ENCODE results near the gene TEX28.
"Not testable (repeated sequence)": the region's sequence is repeated elsewhere in the genome, so short reads cannot be mapped to it uniquely, and the experiment has no call there.

The TEX28 gene

DNA sequence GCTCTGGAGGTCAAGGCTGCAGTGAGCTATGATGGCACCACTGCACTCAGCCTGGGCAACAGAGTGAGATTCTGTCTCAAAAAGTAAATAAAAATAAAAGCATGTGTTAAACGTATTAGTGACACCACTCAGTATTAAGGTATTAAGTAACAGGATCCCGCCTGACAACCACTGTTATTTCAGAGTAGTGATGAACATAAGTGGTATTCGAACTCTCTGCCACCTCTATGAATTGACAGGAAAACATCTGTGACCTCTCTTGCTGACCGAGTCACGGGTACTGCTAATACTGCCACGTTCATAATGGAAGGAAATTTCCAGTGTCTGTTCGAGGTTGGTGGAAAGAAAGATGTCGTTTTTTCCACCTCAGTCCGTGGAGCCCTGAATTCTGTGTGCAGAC lies 68.2 kb downstream of the TEX28 start:
- H3K36me3 ChIP-seq (ENCODE audit: insufficient read depth, low read depth, low read length); H3K27me3 ChIP-seq (ENCODE audit: insufficient read depth, low read length); H3K9me3 ChIP-seq (ENCODE audit: insufficient read depth, low read depth, low read length); H3K4me3 ChIP-seq (ENCODE audit: low read length); H3K27ac ChIP-seq (ENCODE audit: low read length); H3K4me1 ChIP-seq (ENCODE audit: insufficient read depth, low read length); H3K9ac ChIP-seq (ENCODE audit: low read depth, low read length): not testable (repeated sequence)

GRCh38 chrX:154225292-154225691 lies 69.6 kb downstream of the TEX28 start:
- H3K4me1 ChIP-seq (ENCODE audit: insufficient read depth, low read length) = not testable (repeated sequence)

More at GRCh38 chrX:154225292-154225691, 69.6 kb downstream of the TEX28 start:
- not testable (repeated sequence) for H3K9me3 ChIP-seq (ENCODE audit: insufficient read depth, low read depth, low read length); H3K27ac ChIP-seq (ENCODE audit: low read length); H3K36me3 ChIP-seq (ENCODE audit: insufficient read depth, low read depth, low read length); H3K4me3 ChIP-seq (ENCODE audit: low read length); H3K27me3 ChIP-seq (ENCODE audit: insufficient read depth, low read length); H3K9ac ChIP-seq (ENCODE audit: low read depth, low read length)

Measured in iPS-20b (cell line).